K562 (cell line): ENCODE measurements around the gene SERPIND1. TPM values are rescaled to one million over a fixed set of nuclear protein-coding genes. Genes with fewer than 3 reads are reported as not detected.

ENCODE experiments used
- DLX4 ChIP-seq: fragments of 250-450 bp; sonication (Bioruptor Pico); IDR thresholded peaks from 2 replicates; pipeline ENCODE4 v1.6.1; 2021; ENCODE audit warnings: mild to moderate bottlenecking
- ELF4 ChIP-seq: fragments of 450-650 bp; formaldehyde crosslinking; IDR thresholded peaks from 2 replicates; pipeline ENCODE4 v1.4.0; 2022; ENCODE audit warnings: missing genetic modification characterization
- ID3 ChIP-seq, 2 experiments: fragments of 250-450 bp in 1 of 2; fragments of 450-650 bp in 1 of 2; sonication (Bioruptor Pico) in 1 of 2; IDR thresholded peaks; 2 replicates each; pipeline versions ENCODE4 v1.6.1 to v1.8.0; 2016 to 2021; ENCODE audit warnings: mild to moderate bottlenecking in 2 of 2, moderate library complexity in 2 of 2, missing compliant biosample characterization in 1 of 2, missing genetic modification characterization in 1 of 2
- NR2C2 ChIP-seq, 2 experiments: fragments of 200-800 bp in 1 of 2; sonication (Bioruptor generic) in 1 of 2; sonication (generic) in 1 of 2; formaldehyde crosslinking in 1 of 2; IDR thresholded peaks; 2 replicates each; pipeline versions ENCODE4 v1.6.1 to v1.8.0; 2016 to 2022; ENCODE audit warnings: mild to moderate bottlenecking in 1 of 2, missing compliant biosample characterization in 1 of 2, missing genetic modification characterization in 1 of 2, missing genetic modification reagents in 1 of 2
- RBM14 ChIP-seq: fragments of 200-400 bp; formaldehyde crosslinking; IDR thresholded peaks from 2 replicates; pipeline ENCODE4 v1.6.1; 2018; ENCODE audit warnings: low read depth, mild to moderate bottlenecking, low read length, moderate library complexity, borderline replicate concordance; ENCODE audit not compliant: insufficient read depth
- RBM39 ChIP-seq: fragments of 200-400 bp; formaldehyde crosslinking; optimal IDR thresholded peaks from 2 replicates; pipeline ENCODE3; 2018; ENCODE audit warnings: low read depth, low read length
- ZBTB11 ChIP-seq, 3 experiments: fragments of 200-800 bp in 1 of 3; fragments of 250-450 bp in 1 of 3; fragments of 450-650 bp in 1 of 3; sonication (Bioruptor Pico) in 1 of 3; sonication (Bioruptor generic) in 1 of 3; formaldehyde crosslinking in 1 of 3; IDR thresholded peaks; 2 replicates each; pipeline versions ENCODE4 v1.6.1 to v1.8.0; 2016 to 2022; ENCODE audit warnings: mild to moderate bottlenecking in 2 of 3, missing genetic modification characterization in 2 of 3, missing compliant biosample characterization in 1 of 3, moderate library complexity in 1 of 3
- ZNF165 ChIP-seq: fragments of 250-450 bp; sonication (Bioruptor Pico); IDR thresholded peaks from 2 replicates; pipeline ENCODE4 v1.4.0; 2020; ENCODE audit warnings: borderline replicate concordance
- ZNF282 ChIP-seq: sonication (generic); formaldehyde crosslinking; IDR thresholded peaks from 2 replicates; pipeline ENCODE4 v1.8.1; 2023; ENCODE audit warnings: missing genetic modification reagents
- ZNF41 ChIP-seq: fragments of 250-450 bp; sonication (Bioruptor Pico); conservative IDR thresholded peaks from 2 replicates; pipeline ENCODE4 v1.4.0; 2020; ENCODE audit warnings: mild to moderate bottlenecking
- ZNF592 ChIP-seq: fragments of 450-650 bp; IDR thresholded peaks from 2 replicates; pipeline ENCODE4 v1.6.1; 2017; ENCODE audit warnings: antibody characterized with exemption, mild to moderate bottlenecking
- ZSCAN29 ChIP-seq: fragments of 450-650 bp; IDR thresholded peaks from 2 replicates; pipeline ENCODE4 v1.6.1; 2017
- polyA plus RNA-seq, 8 experiments: library from polyadenylated mRNA; depleted of rRNA in 4 of 8; stranded (reverse) in 5 of 8; unstranded in 3 of 8; fragments of >200 nt; fragmentation: Nextera tagmentation in 2 of 8; fragmentation: Illumina TruSeq in 1 of 8; extraction: Ambion mirVana in 2 of 8; extraction: Trizol in 1 of 8; gene quantifications; 2 replicates each; pipeline versions ENCODE4 v1.2.1 to v1.2.3, GENCODE V29; 2011 to 2014; ENCODE audit warnings: inconsistent platforms in 1 of 8, missing spikeins in 1 of 8
- total RNA-seq, 7 experiments: library from RNA; depleted of rRNA in 6 of 7; stranded (reverse); fragments of >200 nt in 6 of 7; fragmentation: Illumina TruSeq in 2 of 7; extraction: Trizol in 2 of 7; gene quantifications; 2 replicates each; pipeline versions ENCODE4 v1.2.1 to v1.2.3, GENCODE V29; 2011 to 2021; ENCODE audit warnings: low replicate concordance in 1 of 7
- TF ChIP-seq, protein P1 (sequence below), 3 experiments: IDR thresholded peaks in 2 of 3; conservative IDR thresholded peaks in 1 of 3; 2 replicates each; pipeline ENCODE4 v1.5.1; 2011 to 2012; ENCODE audit warnings: low read length in 3 of 3, mild to moderate bottlenecking in 3 of 3, control low read depth in 2 of 3, improper control_type of control experiment in 1 of 3, inconsistent platforms in 1 of 3, low read depth in 1 of 3, mixed read lengths in 1 of 3, moderate library complexity in 1 of 3; ENCODE audit not compliant: insufficient read depth in 2 of 3

SERPIND1 gene
- total and polyA plus RNA-seq, 9 of the 15 experiments (the other 6 are each of a cell fraction or from before 2014, with no cell fraction given) = 0.04 to 0.11 (median 0.09) TPM; not detected in 6

DNA sequence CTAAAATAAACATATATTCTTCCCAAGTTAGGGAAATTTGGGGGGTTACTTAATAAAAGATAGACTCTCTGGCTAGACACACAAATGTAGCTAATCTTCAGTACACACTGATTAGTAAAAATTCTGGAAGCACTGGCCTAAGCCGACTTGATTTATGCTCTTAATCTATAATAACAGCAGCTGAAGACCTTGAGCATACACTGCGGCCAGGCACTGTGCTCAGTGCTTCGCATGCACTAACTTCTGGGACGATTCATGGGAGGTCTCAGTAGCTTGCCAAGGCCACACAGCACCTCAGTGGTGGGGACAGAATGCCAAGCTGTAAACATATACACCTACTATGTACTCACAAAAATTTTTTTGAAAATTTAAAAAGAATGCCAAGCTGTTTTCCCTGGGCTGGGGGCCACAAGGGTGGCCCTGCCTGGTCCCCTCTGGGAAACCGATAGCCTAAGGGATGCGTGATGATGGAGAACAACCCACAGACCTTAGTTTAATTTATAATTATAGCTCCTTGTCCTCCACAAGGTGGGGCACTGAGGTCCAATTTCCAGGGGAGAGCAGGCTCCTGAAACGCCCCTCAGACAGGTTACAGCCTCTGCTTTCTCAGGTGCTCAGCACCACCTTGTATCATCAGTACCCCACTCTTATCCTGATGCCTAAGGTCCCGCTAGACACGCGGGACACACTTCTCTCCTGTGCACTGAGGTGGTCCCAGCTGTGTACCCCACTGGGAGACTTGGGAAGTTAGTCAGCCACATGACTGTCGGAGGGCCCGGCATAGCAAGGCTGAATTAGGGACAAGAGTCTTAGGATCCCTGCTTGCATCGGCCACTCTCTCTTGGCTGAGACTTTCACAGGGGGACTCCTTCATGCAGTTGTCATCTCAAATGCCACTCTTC lies 20.1 kb downstream of the SERPIND1 start (continued):
- no peak for TF ChIP-seq ZNF592
- TF ChIP-seq DLX4 (CRISPR knock-in tag) = no peak
- no peak for TF ChIP-seq ZBTB11 (CRISPR knock-in tag; IDR thresholded peaks at IDR 0.05)
- no peak for TF ChIP-seq RBM39
- TF ChIP-seq, protein P1, sequence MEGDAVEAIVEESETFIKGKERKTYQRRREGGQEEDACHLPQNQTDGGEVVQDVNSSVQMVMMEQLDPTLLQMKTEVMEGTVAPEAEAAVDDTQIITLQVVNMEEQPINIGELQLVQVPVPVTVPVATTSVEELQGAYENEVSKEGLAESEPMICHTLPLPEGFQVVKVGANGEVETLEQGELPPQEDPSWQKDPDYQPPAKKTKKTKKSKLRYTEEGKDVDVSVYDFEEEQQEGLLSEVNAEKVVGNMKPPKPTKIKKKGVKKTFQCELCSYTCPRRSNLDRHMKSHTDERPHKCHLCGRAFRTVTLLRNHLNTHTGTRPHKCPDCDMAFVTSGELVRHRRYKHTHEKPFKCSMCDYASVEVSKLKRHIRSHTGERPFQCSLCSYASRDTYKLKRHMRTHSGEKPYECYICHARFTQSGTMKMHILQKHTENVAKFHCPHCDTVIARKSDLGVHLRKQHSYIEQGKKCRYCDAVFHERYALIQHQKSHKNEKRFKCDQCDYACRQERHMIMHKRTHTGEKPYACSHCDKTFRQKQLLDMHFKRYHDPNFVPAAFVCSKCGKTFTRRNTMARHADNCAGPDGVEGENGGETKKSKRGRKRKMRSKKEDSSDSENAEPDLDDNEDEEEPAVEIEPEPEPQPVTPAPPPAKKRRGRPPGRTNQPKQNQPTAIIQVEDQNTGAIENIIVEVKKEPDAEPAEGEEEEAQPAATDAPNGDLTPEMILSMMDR (IDR thresholded peaks at IDR 0.05 in 2 of 3, conservative IDR thresholded peaks at IDR 0.05 in 1 of 3; ENCODE audit: insufficient read depth in 2 of 3, low read depth in 1 of 3, low read length in 3 of 3) = peak; percentile 46 to 50 (median 49)
- TF ChIP-seq ZNF41 (CRISPR knock-in tag) = no peak
- no peak for TF ChIP-seq ZNF165 (CRISPR knock-in tag)
- peak; percentile 13; the same call in 1 of the 2 replicates for TF ChIP-seq ID3 (CRISPR knock-in tag; IDR thresholded peaks at IDR 0.05)
- no peak for TF ChIP-seq ID3 (tag; IDR thresholded peaks at IDR 0.05)
- TF ChIP-seq ZNF282 (CRISPR knock-in tag) = 0 out of 2 replicates have a peak, but pooled peaks have one; percentile 3
- TF ChIP-seq ELF4 (CRISPR knock-in tag) = no peak
- TF ChIP-seq ZSCAN29 = no peak
- TF ChIP-seq NR2C2 (CRISPR knock-in tag; IDR thresholded peaks at IDR 0.05) = 0 out of 2 replicates have a peak, but pooled peaks have one; percentile 43
- no peak for TF ChIP-seq NR2C2 (tag; IDR thresholded peaks at IDR 0.05)
- TF ChIP-seq RBM14 = no peak
